Measurements from ENCODE around the gene SLC9A9.

DNA sequence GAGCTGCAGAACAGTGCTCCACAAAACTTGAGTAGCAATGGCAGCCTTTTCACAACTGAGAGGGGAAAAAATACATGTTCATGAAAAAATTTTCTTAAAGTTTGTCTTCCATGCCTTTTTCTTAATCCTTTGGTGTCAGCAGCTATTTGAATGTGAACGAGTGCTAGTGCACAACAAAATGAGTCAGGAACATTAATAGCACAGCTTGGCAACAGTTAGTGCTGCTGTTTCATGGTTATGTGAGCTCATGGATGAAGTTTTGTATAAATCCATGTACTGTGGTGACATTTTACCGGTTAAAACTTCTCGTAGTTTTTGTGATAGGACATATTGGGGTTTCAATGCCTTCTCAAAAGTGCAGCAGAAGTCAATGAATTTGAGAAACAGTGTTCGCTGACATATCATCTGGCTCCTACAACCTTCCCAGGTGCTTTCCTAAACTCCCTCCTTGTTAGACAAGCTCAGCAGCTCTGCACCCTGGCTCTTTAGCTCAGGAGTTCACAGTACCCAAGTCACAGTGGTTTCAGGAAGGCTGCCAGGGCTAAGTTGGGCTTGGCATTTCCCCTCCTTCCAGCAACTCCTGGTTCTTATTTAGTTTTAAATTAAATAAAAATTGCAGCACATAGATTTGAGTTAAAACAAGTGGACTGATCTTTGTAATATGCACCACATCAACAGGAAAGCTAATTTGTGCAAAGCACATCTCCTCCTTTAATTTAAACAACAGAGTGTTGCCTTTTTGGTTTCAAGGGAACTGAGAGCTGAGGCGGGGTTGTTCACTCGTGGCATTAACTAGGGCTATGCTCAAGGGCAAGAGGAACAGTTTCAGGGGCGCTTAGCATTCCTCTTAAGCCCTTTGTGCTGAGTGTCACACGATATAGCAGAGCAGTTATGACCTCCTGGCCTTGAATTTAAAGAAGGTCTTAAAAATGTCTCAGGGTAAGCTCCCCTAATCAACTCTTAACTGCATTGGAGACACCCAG lies 365.9 kb downstream of the SLC9A9 start:
- no peak for TF ChIP-seq EZH2 (IDR thresholded peaks at IDR 0.05; ENCODE audit: low read length, missing control alignments)
- TF ChIP-seq, protein P1, sequence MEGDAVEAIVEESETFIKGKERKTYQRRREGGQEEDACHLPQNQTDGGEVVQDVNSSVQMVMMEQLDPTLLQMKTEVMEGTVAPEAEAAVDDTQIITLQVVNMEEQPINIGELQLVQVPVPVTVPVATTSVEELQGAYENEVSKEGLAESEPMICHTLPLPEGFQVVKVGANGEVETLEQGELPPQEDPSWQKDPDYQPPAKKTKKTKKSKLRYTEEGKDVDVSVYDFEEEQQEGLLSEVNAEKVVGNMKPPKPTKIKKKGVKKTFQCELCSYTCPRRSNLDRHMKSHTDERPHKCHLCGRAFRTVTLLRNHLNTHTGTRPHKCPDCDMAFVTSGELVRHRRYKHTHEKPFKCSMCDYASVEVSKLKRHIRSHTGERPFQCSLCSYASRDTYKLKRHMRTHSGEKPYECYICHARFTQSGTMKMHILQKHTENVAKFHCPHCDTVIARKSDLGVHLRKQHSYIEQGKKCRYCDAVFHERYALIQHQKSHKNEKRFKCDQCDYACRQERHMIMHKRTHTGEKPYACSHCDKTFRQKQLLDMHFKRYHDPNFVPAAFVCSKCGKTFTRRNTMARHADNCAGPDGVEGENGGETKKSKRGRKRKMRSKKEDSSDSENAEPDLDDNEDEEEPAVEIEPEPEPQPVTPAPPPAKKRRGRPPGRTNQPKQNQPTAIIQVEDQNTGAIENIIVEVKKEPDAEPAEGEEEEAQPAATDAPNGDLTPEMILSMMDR (conservative IDR thresholded peaks at IDR 0.05 in 1 of 2, IDR thresholded peaks at IDR 0.05 in 1 of 2; ENCODE audit: low read depth in 1 of 2, low read length in 2 of 2), result no peak

Measured in fibroblast of lung (primary cell).